CD14-positive monocyte (primary cell): ENCODE results near the gene CHIT1. TPM values are rescaled to one million over a fixed set of nuclear protein-coding genes. Genes with fewer than 3 reads are reported as not detected.

Experiments used
- DNase-seq, 3 donors: peaks; one replicate each; pipeline ENCODE4 v3.0.0-alpha.2; 2011 to 2022
- H2AFZ ChIP-seq: 2 replicates; pipeline ENCODE4 v1.6.0; 2012; ENCODE audit warnings: mild to moderate bottlenecking, low read depth, low read length, inconsistent platforms; ENCODE audit not compliant: insufficient read depth, poor library complexity, severe bottlenecking
- H3K27ac ChIP-seq, 2 donors: 1 replicate in 1 of 2; 2 replicates in 1 of 2; pipeline ENCODE4 v1.5.1; 2012 to 2013; ENCODE audit warnings: low read length in 2 of 2, control low read depth in 1 of 2, inconsistent platforms in 1 of 2, low read depth in 1 of 2, mild to moderate bottlenecking in 1 of 2
- H3K27me3 ChIP-seq, 2 donors: one replicate each; pipeline versions ENCODE4 v1.6.0 to v1.6.1; 2011 to 2013; ENCODE audit warnings: low read length in 2 of 2; ENCODE audit not compliant: control insufficient read depth in 2 of 2, insufficient read depth in 2 of 2
- H3K36me3 ChIP-seq, 2 donors: replicated peaks in 1 of 2; 1 replicate in 1 of 2; 2 replicates in 1 of 2; pipeline versions ENCODE4 v1.5.1 to v1.6.1; 2012 to 2013; ENCODE audit warnings: low read length in 2 of 2, control low read depth in 1 of 2, inconsistent platforms in 1 of 2, mild to moderate bottlenecking in 1 of 2; ENCODE audit not compliant: insufficient read depth in 2 of 2, control insufficient read depth in 1 of 2
- H3K4me1 ChIP-seq, 2 donors: 1 replicate in 1 of 2; 2 replicates in 1 of 2; pipeline versions ENCODE4 v1.5.1 to v1.6.1; 2012 to 2013; ENCODE audit warnings: low read length in 2 of 2, control low read depth in 1 of 2, inconsistent platforms in 1 of 2, mild to moderate bottlenecking in 1 of 2, moderate library complexity in 1 of 2; ENCODE audit not compliant: insufficient read depth in 2 of 2, control insufficient read depth in 1 of 2
- H3K4me2 ChIP-seq: replicated peaks from 2 replicates; pipeline ENCODE3; 2012; ENCODE audit warnings: low read length, moderate library complexity, mild to moderate bottlenecking; ENCODE audit not compliant: poor library complexity, severe bottlenecking; ENCODE audit errors: extremely low read depth
- H3K4me3 ChIP-seq, 3 experiments: fragments of 200-600 bp in 1 of 3; sonication (generic) in 1 of 3; replicated peaks in 1 of 3; 1 replicate in 2 of 3; 2 replicates in 1 of 3; pipeline ENCODE4 v1.5.1; 2011 to 2013; ENCODE audit warnings: low read length in 3 of 3, mild to moderate bottlenecking in 3 of 3, control low read depth in 2 of 3, low read depth in 2 of 3, inconsistent platforms in 1 of 3, moderate library complexity in 1 of 3
- H3K79me2 ChIP-seq: 2 replicates; pipeline ENCODE4 v1.6.0; 2012; ENCODE audit warnings: mild to moderate bottlenecking, control low read depth, inconsistent platforms, low read length, moderate library complexity; ENCODE audit not compliant: insufficient read depth
- H3K9ac ChIP-seq: 2 replicates; pipeline ENCODE4 v1.6.0; 2017; ENCODE audit warnings: low read length, mild to moderate bottlenecking; ENCODE audit not compliant: insufficient read depth, poor library complexity, severe bottlenecking
- H3K9me3 ChIP-seq, 2 donors: replicated peaks in 1 of 2; 1 replicate in 1 of 2; 2 replicates in 1 of 2; pipeline versions ENCODE4 v1.5.1 to v1.6.1; 2012 to 2013; ENCODE audit warnings: low read length in 2 of 2, control low read depth in 1 of 2; ENCODE audit not compliant: control insufficient read depth in 1 of 2, insufficient read depth in 1 of 2
- H4K20me1 ChIP-seq: 2 replicates; pipeline ENCODE4 v1.6.0; 2012; ENCODE audit warnings: mild to moderate bottlenecking, low read length, control low read depth, moderate library complexity; ENCODE audit not compliant: insufficient read depth
- H3K27ac Mint-ChIP-seq, 7 donors: one replicate each; pipeline ENCODE4 v1.8.0; 2020; ENCODE audit warnings: mild to moderate bottlenecking in 7 of 7, mixed read lengths in 7 of 7, moderate library complexity in 6 of 7, inconsistent platforms in 2 of 7
- H3K27me3 Mint-ChIP-seq, 3 donors: one replicate each; pipeline ENCODE4 v1.8.0; 2021 to 2022; ENCODE audit warnings: low read depth in 3 of 3, mild to moderate bottlenecking in 3 of 3, mixed read lengths in 3 of 3, moderate library complexity in 3 of 3, inconsistent platforms in 1 of 3
- H3K36me3 Mint-ChIP-seq, 2 donors: one replicate each; pipeline ENCODE4 v1.8.0; 2020; ENCODE audit warnings: mixed read lengths in 2 of 2, inconsistent platforms in 1 of 2, mild to moderate bottlenecking in 1 of 2
- H3K4me1 Mint-ChIP-seq: one replicate; pipeline ENCODE4 v1.8.0; 2020; ENCODE audit warnings: mild to moderate bottlenecking, mixed read lengths
- H3K4me3 Mint-ChIP-seq, 2 donors: one replicate each; pipeline ENCODE4 v1.8.0; 2020; ENCODE audit warnings: mild to moderate bottlenecking in 2 of 2, mixed read lengths in 2 of 2, moderate library complexity in 1 of 2
- H3K9me3 Mint-ChIP-seq, 7 donors: one replicate each; pipeline ENCODE4 v1.8.0; 2020 to 2022; ENCODE audit warnings: mixed read lengths in 7 of 7, mild to moderate bottlenecking in 6 of 7, moderate library complexity in 6 of 7, inconsistent platforms in 2 of 7
- WGBS: methylation state at CpG from one replicate; pipeline ENCODE4 v1.1.5; 2013; ENCODE audit warnings: missing lambda C conversion rate; ENCODE audit not compliant: insufficient coverage; 5-methylcytosine and 5-hydroxymethylcytosine counted together
- intact Hi-C, 2 donors: fragments of 100-400 bp; cut with micrococcal nuclease; formaldehyde crosslinking; loops; one replicate each; pipeline versions ENCODE4 v1.15.0 to v1.15.1; 2023
- polyA plus RNA-seq, 3 donors: library from polyadenylated mRNA; depleted of rRNA in 1 of 3; unstranded in 2 of 3; stranded (reverse) in 1 of 3; fragments of 300-500 nt in 2 of 3; fragments of >200 nt in 1 of 3; fragmentation: Illumina TruSeq in 2 of 3; gene quantifications; 1 replicate in 2 of 3; 2 replicates in 1 of 3; pipeline ENCODE4 v1.2.3, GENCODE V29; 2012 to 2021
- TF ChIP-seq, protein P1 (sequence below): fragments of 200-600 bp; IDR thresholded peaks from one replicate; pipeline ENCODE4 v1.8.0; 2022; ENCODE audit warnings: antibody characterized with exemption, mild to moderate bottlenecking

CHIT1 gene
- polyA plus RNA-seq, 3 donors: 0.08 to 0.51 TPM; not detected in 1

DNA sequence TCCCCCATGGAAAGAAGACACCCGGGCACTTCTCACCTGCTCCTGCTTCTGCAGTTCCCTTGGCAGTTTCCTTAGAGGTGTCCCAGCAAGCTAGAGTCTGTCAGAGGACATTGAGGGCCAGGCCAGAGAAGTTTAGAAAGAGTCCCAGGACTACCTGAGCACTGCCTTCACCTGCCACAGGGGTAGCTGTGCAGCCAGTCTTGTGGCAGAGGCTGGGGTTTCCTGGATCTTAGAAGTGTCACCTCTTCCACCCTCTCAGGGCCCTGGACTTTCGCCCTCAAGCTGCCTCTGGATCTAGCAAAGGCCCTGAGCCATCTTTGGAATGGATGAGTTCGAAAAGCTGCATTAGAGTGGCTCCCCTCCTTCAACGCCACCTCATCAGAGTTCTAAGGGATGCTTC lies 41.0 kb upstream of the CHIT1 start:
- Mint-ChIP-seq H3K9me3 (no peaks in the 10 kb centered on the region), H3K36me3 (peaks cover 0 to 4% of the 10 kb centered on the region in 2 donors), H3K4me3 (no peak overlapping the region), H3K4me1 (peaks cover 39% of the 10 kb centered on the region), H3K27ac (peak overlapping the region in 3 of 7 donors; percentile 24 to 43 (median 39)), H3K27me3 (no peaks in the 10 kb centered on the region)
- Histone ChIP-seq H2AFZ (no peak overlapping the region), H3K4me2 (no peak overlapping the region), H3K36me3 (no peaks in the 10 kb centered on the region), H3K27me3 (no peaks in the 10 kb centered on the region), H3K4me3 (no peak overlapping the region), H3K79me2 (no peaks in the 10 kb centered on the region), H3K4me1 (peaks cover 46 to 47% of the 10 kb centered on the region in 2 donors), H4K20me1 (no peaks in the 10 kb centered on the region), H3K9me3 (no peaks in the 10 kb centered on the region), H3K9ac (no peak overlapping the region), H3K27ac (no peak overlapping the region)
- TF ChIP-seq, protein P1, sequence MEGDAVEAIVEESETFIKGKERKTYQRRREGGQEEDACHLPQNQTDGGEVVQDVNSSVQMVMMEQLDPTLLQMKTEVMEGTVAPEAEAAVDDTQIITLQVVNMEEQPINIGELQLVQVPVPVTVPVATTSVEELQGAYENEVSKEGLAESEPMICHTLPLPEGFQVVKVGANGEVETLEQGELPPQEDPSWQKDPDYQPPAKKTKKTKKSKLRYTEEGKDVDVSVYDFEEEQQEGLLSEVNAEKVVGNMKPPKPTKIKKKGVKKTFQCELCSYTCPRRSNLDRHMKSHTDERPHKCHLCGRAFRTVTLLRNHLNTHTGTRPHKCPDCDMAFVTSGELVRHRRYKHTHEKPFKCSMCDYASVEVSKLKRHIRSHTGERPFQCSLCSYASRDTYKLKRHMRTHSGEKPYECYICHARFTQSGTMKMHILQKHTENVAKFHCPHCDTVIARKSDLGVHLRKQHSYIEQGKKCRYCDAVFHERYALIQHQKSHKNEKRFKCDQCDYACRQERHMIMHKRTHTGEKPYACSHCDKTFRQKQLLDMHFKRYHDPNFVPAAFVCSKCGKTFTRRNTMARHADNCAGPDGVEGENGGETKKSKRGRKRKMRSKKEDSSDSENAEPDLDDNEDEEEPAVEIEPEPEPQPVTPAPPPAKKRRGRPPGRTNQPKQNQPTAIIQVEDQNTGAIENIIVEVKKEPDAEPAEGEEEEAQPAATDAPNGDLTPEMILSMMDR: no peak
- WGBS: 90% methylated on average over 2 of the region's 4 CpGs
- intact Hi-C loops: loop anchor here (2.0 to 10.0 kb wide), 4 partner anchors 37 to 217 kb away; partner anchors contain the start of gene BTG2 (in 1 of the 2)
- DNase-seq: no peak

DNA sequence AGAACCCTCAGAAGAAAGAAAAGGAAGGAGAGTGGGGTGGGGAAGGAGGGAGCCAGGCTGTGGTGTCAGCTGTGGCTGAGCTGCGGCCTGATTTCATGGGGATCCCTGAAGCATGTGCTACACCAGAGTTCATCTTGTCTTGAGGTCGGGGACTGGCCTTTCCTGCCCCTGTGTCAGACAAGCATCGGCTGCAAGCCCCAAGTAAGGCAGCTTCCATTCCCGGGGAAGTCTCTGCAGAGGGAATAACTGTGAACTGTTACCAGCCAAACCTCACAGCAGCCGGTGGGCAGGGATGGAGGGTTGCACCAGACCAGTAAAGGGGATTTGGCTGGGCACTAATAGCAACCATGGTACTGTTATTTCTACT lies 40.2 kb upstream of the CHIT1 start:
- no peaks in the 10 kb centered on the region for H3K9me3 ChIP-seq
- intact Hi-C loops: loop anchor here (2.0 to 10.0 kb wide), 7 partner anchors 38 to 435 kb away; partner anchors contain the start of gene BTG2 (in 1 of the 2)
- no peaks in the 10 kb centered on the region for H3K79me2 ChIP-seq
- H3K36me3 ChIP-seq: no peaks in the 10 kb centered on the region
- no peak for DNase-seq
- H3K4me2 ChIP-seq: no peak overlapping the region
- TF ChIP-seq, protein P1: no peak
- no peaks in the 10 kb centered on the region for H4K20me1 ChIP-seq
- H3K9me3 Mint-ChIP-seq: no peaks in the 10 kb centered on the region
- no peak overlapping the region for H3K4me3 ChIP-seq
- H3K27me3 Mint-ChIP-seq: peaks cover 0 to 1% (median 0%) of the 10 kb centered on the region in 3 donors
- H3K9ac ChIP-seq: no peak overlapping the region
- H3K27me3 ChIP-seq: no peaks in the 10 kb centered on the region
- H3K4me1 ChIP-seq: peaks cover 38% of the 10 kb centered on the region in 2 donors
- no peak overlapping the region for H3K27ac Mint-ChIP-seq
- H3K4me1 Mint-ChIP-seq: peaks cover 31% of the 10 kb centered on the region
- no peak overlapping the region for H3K27ac ChIP-seq
- no peaks in the 10 kb centered on the region for H3K36me3 Mint-ChIP-seq
- H3K4me3 Mint-ChIP-seq: no peak overlapping the region
- H2AFZ ChIP-seq: no peak overlapping the region
- whole genome bisulfite sequencing: 49% methylated on average over 3 of the region's 5 CpGs
